ENCODE measurements around the gene RAB19.

DNA sequence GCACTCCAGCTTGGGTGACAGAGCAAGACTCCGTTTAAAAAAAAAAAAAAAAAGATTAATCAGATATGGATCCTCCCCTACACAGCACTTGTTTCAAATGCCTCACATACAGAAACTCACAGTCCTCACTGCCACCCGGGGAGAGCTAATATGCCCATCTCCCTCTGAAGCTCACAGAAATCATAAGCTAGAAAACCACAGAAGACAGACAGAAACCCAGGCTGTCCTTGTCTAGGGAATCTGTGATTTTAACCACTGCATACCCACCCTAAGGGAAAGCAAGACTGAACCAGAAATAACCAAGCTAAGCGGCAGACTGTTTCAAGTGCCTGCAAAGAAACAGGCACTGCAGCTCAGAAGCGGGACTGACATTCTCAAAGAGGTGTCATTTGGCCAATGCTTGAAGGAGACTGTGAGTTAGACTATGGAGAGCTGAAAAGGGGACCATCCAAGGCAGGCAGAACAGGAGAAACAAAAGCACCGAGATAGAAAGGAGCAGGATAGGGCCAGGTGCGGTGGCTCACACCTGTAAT lies 43.1 kb upstream of the RAB19 start:
- TF ChIP-seq, protein P1, sequence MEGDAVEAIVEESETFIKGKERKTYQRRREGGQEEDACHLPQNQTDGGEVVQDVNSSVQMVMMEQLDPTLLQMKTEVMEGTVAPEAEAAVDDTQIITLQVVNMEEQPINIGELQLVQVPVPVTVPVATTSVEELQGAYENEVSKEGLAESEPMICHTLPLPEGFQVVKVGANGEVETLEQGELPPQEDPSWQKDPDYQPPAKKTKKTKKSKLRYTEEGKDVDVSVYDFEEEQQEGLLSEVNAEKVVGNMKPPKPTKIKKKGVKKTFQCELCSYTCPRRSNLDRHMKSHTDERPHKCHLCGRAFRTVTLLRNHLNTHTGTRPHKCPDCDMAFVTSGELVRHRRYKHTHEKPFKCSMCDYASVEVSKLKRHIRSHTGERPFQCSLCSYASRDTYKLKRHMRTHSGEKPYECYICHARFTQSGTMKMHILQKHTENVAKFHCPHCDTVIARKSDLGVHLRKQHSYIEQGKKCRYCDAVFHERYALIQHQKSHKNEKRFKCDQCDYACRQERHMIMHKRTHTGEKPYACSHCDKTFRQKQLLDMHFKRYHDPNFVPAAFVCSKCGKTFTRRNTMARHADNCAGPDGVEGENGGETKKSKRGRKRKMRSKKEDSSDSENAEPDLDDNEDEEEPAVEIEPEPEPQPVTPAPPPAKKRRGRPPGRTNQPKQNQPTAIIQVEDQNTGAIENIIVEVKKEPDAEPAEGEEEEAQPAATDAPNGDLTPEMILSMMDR (IDR thresholded peaks at IDR 0.05) = no peak
- TF ChIP-seq POLR2A (IDR thresholded peaks at IDR 0.05) = no peak
